ENCODE data around the gene COL4A1. TPM values are rescaled to one million over a fixed set of nuclear protein-coding genes. Genes with fewer than 3 reads are reported as not detected.

Gene COL4A1
- polyA plus RNA-seq, 1 of the 3 experiments (the other 2 are of a cell fraction) = 30.3 TPM

GRCh38 chr13:110293037-110293436 is 13.9 kb downstream of the COL4A1 start:
- POLR2A ChIA-PET = no interaction called here
- Histone ChIP-seq H3K27me3 (ENCODE audit: insufficient read depth) (no peaks in the 10 kb centered on the region), H3K79me2 (ENCODE audit: insufficient read depth) (peaks cover 97% of the 10 kb centered on the region), H3K4me1 (ENCODE audit: control insufficient read depth in 1 of 2, insufficient read depth in 2 of 2, low read depth in 1 of 2, low read length in 1 of 2) (no peaks in the 10 kb centered on the region; a peak in 1 of 4 replicates), H3K4me2 (no peak overlapping the region), H3K4me3 (ENCODE audit: low read depth in 2 of 2, low read length in 1 of 2) (no peak overlapping the region), H3K9ac (no peak overlapping the region), H3K36me3 (replicated peaks in 1 of 2; ENCODE audit: control insufficient read depth in 1 of 2, insufficient read depth in 2 of 2, low read length in 1 of 2) (peaks cover 3 to 14% of the 10 kb centered on the region in 2 experiments), H4K20me1 (ENCODE audit: insufficient read depth) (peaks cover 32% of the 10 kb centered on the region; the same call in 1 of the 2 replicates), H2AFZ (ENCODE audit: low read depth) (no peak overlapping the region), H3K9me3 (no peaks in the 10 kb centered on the region), H3F3A (replicated peaks; ENCODE audit: insufficient read depth) (no peaks in the 10 kb centered on the region), H3K9me2 (no peaks in the 10 kb centered on the region), H3K27ac (ENCODE audit: low read depth in 2 of 2, low read length in 1 of 2) (no peak overlapping the region)
- WGBS (ENCODE audit: low lambda C conversion rate) = 90% methylated on average over 7 of the region's 7 CpGs
- TF ChIP-seq SIN3A (IDR thresholded peaks at IDR 0.05; ENCODE audit: borderline replicate concordance, low read depth, low read length) (no peak), NRF1 (IDR thresholded peaks at IDR 0.05; ENCODE audit: low read depth, low read length) (no peak), IRF3 (IDR thresholded peaks at IDR 0.05; ENCODE audit: low read depth, low read length) (no peak), MAX (IDR thresholded peaks at IDR 0.05; ENCODE audit: low read depth) (no peak), EZH2phosphoT487 (IDR thresholded peaks at IDR 0.05; ENCODE audit: borderline replicate concordance, low read depth) (no peak)
- CTCF ChIA-PET = interaction anchor here (1.7 kb wide), 1 partner anchor 70 kb away, joined by 4 read pairs; no protein-coding TSS in a partner anchor
- DNase-seq = no peak

- no peak for DNase-seq
- H3K36me3 ChIP-seq (replicated peaks in 1 of 2; ENCODE audit: control insufficient read depth in 1 of 2, insufficient read depth in 2 of 2, low read length in 1 of 2) = peaks cover 0 to 10% of the 10 kb centered on the region in 2 experiments
- H3K27me3 ChIP-seq (ENCODE audit: insufficient read depth) = no peaks in the 10 kb centered on the region
- no peak overlapping the region for H3K4me3 ChIP-seq (ENCODE audit: low read depth in 2 of 2, low read length in 1 of 2)
- no peaks in the 10 kb centered on the region for H3K4me1 ChIP-seq (ENCODE audit: control insufficient read depth in 1 of 2, insufficient read depth in 2 of 2, low read depth in 1 of 2, low read length in 1 of 2)
- TF ChIP-seq POLR2AphosphoS5 (IDR thresholded peaks at IDR 0.05; ENCODE audit: low read depth, low read length) (no peak), RCOR1 (IDR thresholded peaks at IDR 0.05; ENCODE audit: low read length) (no peak), RFX5 (IDR thresholded peaks at IDR 0.05; ENCODE audit: low read length) (no peak), SIN3A (IDR thresholded peaks at IDR 0.05; ENCODE audit: borderline replicate concordance, low read depth, low read length) (no peak), GABPA (IDR thresholded peaks at IDR 0.05; ENCODE audit: low read depth) (no peak), NRF1 (IDR thresholded peaks at IDR 0.05; ENCODE audit: low read depth, low read length) (no peak), YY1 (IDR thresholded peaks at IDR 0.05; ENCODE audit: low read depth) (no peak)
- H3K4me2 ChIP-seq = no peak overlapping the region
- no peak overlapping the region for H3K27ac ChIP-seq (ENCODE audit: low read depth in 2 of 2, low read length in 1 of 2)
- H3K9me2 ChIP-seq = no peaks in the 10 kb centered on the region
- 94% methylated on average over 9 of the region's 9 CpGs for WGBS (ENCODE audit: low lambda C conversion rate)
- H2AFZ ChIP-seq (ENCODE audit: low read depth) = no peak overlapping the region
- no peaks in the 10 kb centered on the region for H3K9me3 ChIP-seq
- H3K9ac ChIP-seq = no peak overlapping the region
- H3K79me2 ChIP-seq (ENCODE audit: insufficient read depth) = peaks cover 92% of the 10 kb centered on the region
- CTCF ChIA-PET = no interaction called here
- POLR2A ChIA-PET = no interaction called here
- peaks cover 23% of the 10 kb centered on the region; the same call in 1 of the 2 replicates for H4K20me1 ChIP-seq (ENCODE audit: insufficient read depth)
- peaks cover 6% of the 10 kb centered on the region for H3F3A ChIP-seq (replicated peaks; ENCODE audit: insufficient read depth)
Observed at GRCh38 chr13:110291286-110291685, 15.7 kb downstream of the COL4A1 start.

- peaks cover 0 to 10% of the 10 kb centered on the region in 2 experiments for H3K36me3 ChIP-seq (replicated peaks in 1 of 2; ENCODE audit: control insufficient read depth in 1 of 2, insufficient read depth in 2 of 2, low read length in 1 of 2)
- H3K27ac ChIP-seq (ENCODE audit: low read depth in 2 of 2, low read length in 1 of 2) = no peak overlapping the region
- 86% methylated on average over 14 of the region's 15 CpGs for WGBS (ENCODE audit: low lambda C conversion rate)
- H3K4me2 ChIP-seq = no peak overlapping the region
- ChIA-PET POLR2A (no interaction called here), CTCF (no interaction called here)
- no peak for DNase-seq
- H3F3A ChIP-seq (replicated peaks; ENCODE audit: insufficient read depth) = peaks cover 6% of the 10 kb centered on the region
- H2AFZ ChIP-seq (ENCODE audit: low read depth) = no peak overlapping the region
- no peaks in the 10 kb centered on the region for H3K9me3 ChIP-seq
- no peaks in the 10 kb centered on the region for H3K4me1 ChIP-seq (ENCODE audit: control insufficient read depth in 1 of 2, insufficient read depth in 2 of 2, low read depth in 1 of 2, low read length in 1 of 2)
- peaks cover 23% of the 10 kb centered on the region; the same call in 1 of the 2 replicates for H4K20me1 ChIP-seq (ENCODE audit: insufficient read depth)
- peaks cover 91% of the 10 kb centered on the region for H3K79me2 ChIP-seq (ENCODE audit: insufficient read depth)
- no peak overlapping the region for H3K4me3 ChIP-seq (ENCODE audit: low read depth in 2 of 2, low read length in 1 of 2)
- no peaks in the 10 kb centered on the region for H3K9me2 ChIP-seq
- no peak for TF ChIP-seq TEAD4 (IDR thresholded peaks at IDR 0.05; ENCODE audit: borderline replicate concordance, insufficient read depth)
- TF ChIP-seq FOSL2 (IDR thresholded peaks at IDR 0.05; ENCODE audit: borderline replicate concordance, low read depth) = no peak
- TF ChIP-seq USF1 (IDR thresholded peaks at IDR 0.05; ENCODE audit: borderline replicate concordance, low read depth) = no peak
- no peak for TF ChIP-seq SMC3 (IDR thresholded peaks at IDR 0.05; ENCODE audit: low read depth, low read length)
- TF ChIP-seq REST (IDR thresholded peaks at IDR 0.05; ENCODE audit: low read depth, low read length) = no peak
- no peaks in the 10 kb centered on the region for H3K27me3 ChIP-seq (ENCODE audit: insufficient read depth)
- H3K9ac ChIP-seq = no peak overlapping the region
Observed at GRCh38 chr13:110290826-110291225, 16.1 kb downstream of the COL4A1 start.
